Tibial nerve (tissue), 3 donors: ENCODE measurements around the gene CKMT2.

Experiments
- CTCF ChIP-seq, 5 experiments: fragments of 200-600 bp in 3 of 5; fragments of 450-650 bp in 2 of 5; sonication (generic) in 3 of 5; IDR thresholded peaks; one replicate each; pipeline ENCODE4 v1.5.1; 2016 to 2019; ENCODE audit warnings: antibody characterized with exemption in 5 of 5, mild to moderate bottlenecking in 3 of 5, moderate library complexity in 2 of 5
- POLR2A ChIP-seq, 2 donors: fragments of 450-650 bp; IDR thresholded peaks; one replicate each; pipeline ENCODE4 v1.6.1; 2017; ENCODE audit warnings: antibody characterized with exemption in 2 of 2, mild to moderate bottlenecking in 2 of 2, moderate library complexity in 2 of 2

- TF ChIP-seq POLR2A (IDR thresholded peaks at IDR 0.05) = no peak
- no peak for TF ChIP-seq CTCF (IDR thresholded peaks at IDR 0.05)
These were observed 7.9 kb downstream of the CKMT2 start for GRCh38 chr5:81241001-81241400.
